HCT116 (cell line): Measurements from ENCODE around the gene EXOC4.

ENCODE experiments used
- CEBPB ChIP-seq: IDR thresholded peaks from 2 replicates; pipeline ENCODE4 v1.6.1; 2012; ENCODE audit warnings: low read depth
- CTCF ChIP-seq, 3 experiments: fragments of 200-600 bp in 1 of 3; sonication (generic) in 1 of 3; IDR thresholded peaks in 2 of 3; conservative IDR thresholded peaks in 1 of 3; 2 replicates each; pipeline ENCODE4 v1.5.1; 2012 to 2017; ENCODE audit warnings: low read depth in 2 of 3, low read length in 2 of 3, antibody characterized with exemption in 1 of 3, borderline replicate concordance in 1 of 3, control low read depth in 1 of 3, mild to moderate bottlenecking in 1 of 3, mixed read lengths in 1 of 3, mixed run types in 1 of 3, moderate library complexity in 1 of 3; ENCODE audit not compliant: insufficient read depth in 1 of 3
- ELF1 ChIP-seq: IDR thresholded peaks from 2 replicates; pipeline ENCODE4 v1.6.1; 2012; ENCODE audit warnings: low read depth, borderline replicate concordance
- EZH2 ChIP-seq: fragments of 200-600 bp; sonication (generic); IDR thresholded peaks from 2 replicates; pipeline ENCODE4 v1.6.1; 2017; ENCODE audit warnings: antibody characterized with exemption, mixed run types
- EZH2phosphoT487 ChIP-seq: fragments of 200-600 bp; IDR thresholded peaks from 2 replicates; pipeline ENCODE4 v1.6.1; 2018; ENCODE audit warnings: antibody characterized with exemption, borderline replicate concordance
- MAX ChIP-seq: IDR thresholded peaks from 2 replicates; pipeline ENCODE4 v1.6.1; 2012
- POLR2A ChIP-seq: IDR thresholded peaks from 2 replicates; pipeline ENCODE4 v1.7.0; 2011; ENCODE audit warnings: borderline replicate concordance; ENCODE audit not compliant: insufficient read depth, insufficient read length; ENCODE audit errors: extremely low read depth
- POLR2AphosphoS5 ChIP-seq: IDR thresholded peaks from 2 replicates; pipeline ENCODE4 v1.6.1; 2011; ENCODE audit warnings: mild to moderate bottlenecking, low read depth, low read length, moderate library complexity
- RAD21 ChIP-seq: IDR thresholded peaks from 2 replicates; pipeline ENCODE4 v1.6.1; 2012; ENCODE audit warnings: low read depth, mild to moderate bottlenecking
- SRF ChIP-seq: IDR thresholded peaks from 2 replicates; pipeline ENCODE4 v1.6.1; 2012; ENCODE audit warnings: low read depth
- TCF7L2 ChIP-seq: IDR thresholded peaks from 2 replicates; pipeline ENCODE4 v1.7.0; 2011; ENCODE audit warnings: borderline replicate concordance, inconsistent platforms; ENCODE audit not compliant: insufficient read depth, insufficient read length; ENCODE audit errors: extremely low read depth
- ZFX ChIP-seq: fragments of 450-650 bp; IDR thresholded peaks from 2 replicates; pipeline ENCODE4 v1.6.1; 2017
- ZNF274 ChIP-seq: fragments of 200-500 bp; sonication (Bioruptor generic); IDR thresholded peaks from 2 replicates; pipeline ENCODE4 v1.6.1; 2014; ENCODE audit warnings: mild to moderate bottlenecking, low read depth, low read length, inconsistent platforms

DNA sequence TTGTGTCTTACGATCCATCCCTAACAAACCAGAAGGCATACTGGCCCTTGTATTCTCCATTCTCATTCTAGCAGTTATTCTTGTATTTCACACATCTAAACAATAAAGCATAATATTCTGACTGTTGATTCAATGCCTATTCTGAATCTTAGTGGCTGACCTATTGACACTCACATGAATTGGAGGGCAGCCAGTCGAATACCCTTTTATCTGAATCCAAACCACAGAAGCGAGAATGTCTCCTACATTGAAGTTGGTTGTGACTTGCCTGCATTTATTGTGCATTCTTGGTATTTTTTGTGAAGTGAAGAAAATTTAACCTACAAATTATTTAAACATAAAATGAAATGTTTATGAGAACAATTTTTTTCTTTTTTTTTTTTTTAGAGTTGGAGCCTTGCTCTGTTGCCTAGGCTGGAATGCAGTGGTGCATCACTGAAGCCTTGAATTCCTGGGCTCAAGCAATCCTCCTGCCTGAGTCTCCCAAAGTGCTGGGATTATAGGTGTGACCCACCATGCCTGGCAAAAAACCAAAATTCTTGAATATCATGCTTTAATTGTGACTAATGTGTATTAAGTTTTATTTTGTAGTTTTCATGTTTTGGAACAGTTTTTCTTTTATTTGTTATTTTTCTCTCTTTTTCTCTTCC is 22.7 kb downstream of the EXOC4 start:
- TF ChIP-seq EZH2phosphoT487 (no peak), ZNF274 (no peak), CTCF (IDR thresholded peaks at IDR 0.05 in 2 of 3, conservative IDR thresholded peaks at IDR 0.05 in 1 of 3; ENCODE audit: borderline replicate concordance in 1 of 3, insufficient read depth in 1 of 3, low read depth in 2 of 3, low read length in 2 of 3) (no peak), POLR2AphosphoS5 (no peak), RAD21 (no peak), CEBPB (no peak), ELF1 (no peak), EZH2 (no peak), ZFX (no peak), POLR2A (no peak), TCF7L2 (no peak), MAX (no peak), SRF (no peak)
